Endothelial cell of umbilical vein (primary cell): ENCODE results near the gene TBX4. TPM values are rescaled to one million over a fixed set of nuclear protein-coding genes. Genes with fewer than 3 reads are reported as not detected.

Source experiments
- BruUV-seq: library from RNA; stranded (reverse); fragments of 400-500 nt; replicated peaks from 2 replicates; lab custom pipeline; 2021; lab: Mats Ljungman, UMichigan
- CTCF ChIA-PET: fragments of 300-600, 350-600 bp; sonication (Branson Sonifier 250); formaldehyde crosslinking; loops from one replicate; lab custom pipeline; 2021; ENCODE audit warnings: antibody characterized with exemption, inconsistent platforms; lab: Charles Lee
- POLR2A ChIA-PET: fragments of 300-600, 350-600 bp; sonication (Branson Sonifier 250); formaldehyde crosslinking; loops from one replicate; lab custom pipeline; 2021; ENCODE audit warnings: antibody characterized with exemption, inconsistent platforms; lab: Charles Lee
- DNase-seq: peaks from one replicate; pipeline ENCODE4 v3.0.0-alpha.2; 2011; ENCODE audit warnings: low read depth, low spot score
- FAIRE-seq: peaks from 2 replicates; lab custom pipeline; 2011; peaks lifted over from hg19 to GRCh38; lab: Jason Lieb, UNC
- H2AFZ ChIP-seq: 2 replicates; pipeline ENCODE4 v1.6.0; 2012; ENCODE audit warnings: low read depth, low read length, control low read depth, inconsistent platforms
- H3K27ac ChIP-seq: 2 replicates; pipeline ENCODE4 v1.5.1; 2011; ENCODE audit warnings: low read depth, mild to moderate bottlenecking, control low read depth, low read length, moderate library complexity; ENCODE audit not compliant: insufficient read depth
- H3K27me3 ChIP-seq, 2 experiments: 2 replicates each; pipeline versions ENCODE4 v1.6.0 to v1.6.1; 2011; ENCODE audit warnings: low read length in 2 of 2, mixed read lengths in 1 of 2; ENCODE audit not compliant: control insufficient read depth in 2 of 2, insufficient read depth in 2 of 2
- H3K36me3 ChIP-seq, 2 experiments: 2 replicates in 1 of 2; 3 replicates in 1 of 2; pipeline ENCODE4 v1.5.1; 2011; ENCODE audit warnings: low read length in 2 of 2, mild to moderate bottlenecking in 1 of 2, moderate library complexity in 1 of 2; ENCODE audit not compliant: control insufficient read depth in 2 of 2, insufficient read depth in 2 of 2; ENCODE audit errors: extremely low read depth in 1 of 2
- H3K4me1 ChIP-seq: 3 replicates; pipeline ENCODE4 v1.5.1; 2011; ENCODE audit warnings: mild to moderate bottlenecking, low read length; ENCODE audit not compliant: control insufficient read depth, insufficient read depth; ENCODE audit errors: extremely low read depth
- H3K4me2 ChIP-seq: 2 replicates; pipeline ENCODE4 v1.6.1; 2011; ENCODE audit warnings: low read length, control low read depth, mixed read lengths; ENCODE audit not compliant: insufficient read depth
- H3K4me3 ChIP-seq, 3 experiments: fragments of 200-600 bp in 1 of 3; sonication (generic), shearing (Covaris generic) in 1 of 3; replicated peaks in 1 of 3; 2 replicates each; pipeline ENCODE4 v1.5.1; 2011 to 2016; ENCODE audit warnings: control low read depth in 3 of 3, low read length in 3 of 3, mild to moderate bottlenecking in 2 of 3, inconsistent platforms in 1 of 3, low read depth in 1 of 3, moderate library complexity in 1 of 3; ENCODE audit not compliant: insufficient read depth in 1 of 3
- H3K79me2 ChIP-seq: 2 replicates; pipeline ENCODE4 v1.6.0; 2012; ENCODE audit warnings: low read length, inconsistent platforms; ENCODE audit not compliant: control insufficient read depth, insufficient read depth
- H3K9ac ChIP-seq: replicated peaks from 2 replicates; pipeline ENCODE3; 2011; ENCODE audit warnings: low read length, control low read depth; ENCODE audit not compliant: insufficient read depth; ENCODE audit errors: extremely low read depth
- H3K9me1 ChIP-seq: replicated peaks from 3 replicates; pipeline ENCODE4 v1.6.0; 2011; ENCODE audit warnings: mild to moderate bottlenecking, low read length; ENCODE audit not compliant: control insufficient read depth, insufficient read depth; ENCODE audit errors: extremely low read depth
- H3K9me3 ChIP-seq: replicated peaks from 2 replicates; pipeline ENCODE4 v1.5.1; 2012; ENCODE audit warnings: low read length, inconsistent platforms; ENCODE audit not compliant: control insufficient read depth, insufficient read depth
- H4K20me1 ChIP-seq: replicated peaks from 2 replicates; pipeline ENCODE3; 2011; ENCODE audit warnings: mild to moderate bottlenecking, low read length; ENCODE audit not compliant: control insufficient read depth, insufficient read depth; ENCODE audit errors: extremely low read depth
- CTCF ChIP-seq, 2 donors: IDR thresholded peaks; 1 replicate in 1 of 2; 2 replicates in 1 of 2; pipeline ENCODE4 v1.5.1; 2011; ENCODE audit warnings: low read length in 2 of 2, mild to moderate bottlenecking in 2 of 2, moderate library complexity in 2 of 2, control low read depth in 1 of 2, inconsistent platforms in 1 of 2, low read depth in 1 of 2; ENCODE audit not compliant: insufficient read depth in 1 of 2; ENCODE audit errors: extremely low read depth in 1 of 2
- EZH2 ChIP-seq: IDR thresholded peaks from 2 replicates; pipeline ENCODE4 v1.6.1; 2012; ENCODE audit warnings: borderline replicate concordance, low read depth, mild to moderate bottlenecking, moderate library complexity, low read length, inconsistent platforms; ENCODE audit not compliant: severe bottlenecking
- FOS ChIP-seq: IDR thresholded peaks from 2 replicates; pipeline ENCODE4 v1.6.1; 2011; ENCODE audit warnings: mild to moderate bottlenecking, low read length, moderate library complexity, borderline replicate concordance; ENCODE audit not compliant: insufficient read depth
- GATA2 ChIP-seq: IDR thresholded peaks from 2 replicates; pipeline ENCODE4 v1.7.0; 2011; ENCODE audit warnings: low read depth, mild to moderate bottlenecking, moderate library complexity, mixed read lengths, low read length; ENCODE audit not compliant: insufficient read length, insufficient read depth
- JUN ChIP-seq: IDR thresholded peaks from 2 replicates; pipeline ENCODE4 v1.6.1; 2011; ENCODE audit warnings: borderline replicate concordance, low read depth; ENCODE audit not compliant: insufficient read length, insufficient read depth
- MAX ChIP-seq: IDR thresholded peaks from 2 replicates; pipeline ENCODE4 v1.6.1; 2011; ENCODE audit not compliant: insufficient read depth, insufficient read length
- MYC ChIP-seq: IDR thresholded peaks from one replicate; pipeline ENCODE4 v1.6.1; 2011; ENCODE audit warnings: mild to moderate bottlenecking, low read depth, low read length
- POLR2A ChIP-seq: IDR thresholded peaks from 2 replicates; pipeline ENCODE4 v1.6.1; 2012; ENCODE audit warnings: low read depth, mild to moderate bottlenecking, control low read depth, low read length
- POLR2AphosphoS5 ChIP-seq: IDR thresholded peaks from 2 replicates; pipeline ENCODE4 v1.6.1; 2012; ENCODE audit warnings: low read depth, mild to moderate bottlenecking, control low read depth, low read length, moderate library complexity; ENCODE audit not compliant: insufficient read depth
- dilution Hi-C: fragments of 300-500 bp; cut with MboI; formaldehyde crosslinking; loops from one replicate; pipeline ENCODE4 v1.15.0; 2019; ENCODE audit warnings: low sequenced_read_pairs; ENCODE audit not compliant: extremely low pct_ligation_motif_present
- intact Hi-C: fragments of 100-400 bp; cut with micrococcal nuclease; formaldehyde crosslinking; loops from one replicate; pipeline ENCODE4 v1.10.0; 2022
- polyA plus RNA-seq, 4 experiments: library from polyadenylated mRNA; depleted of rRNA in 3 of 4; stranded (reverse) in 3 of 4; unstranded in 1 of 4; fragments of >200 nt; gene quantifications; 2 replicates each; pipeline versions ENCODE4 v1.2.1 to v1.2.3, GENCODE V29; 2011 to 2012; ENCODE audit warnings: missing spikeins in 1 of 4
- total RNA-seq: library from RNA; stranded (reverse); gene quantifications from 2 replicates; pipeline ENCODE4 v1.2.3, GENCODE V29; 2021

The TBX4 gene
- total and polyA plus RNA-seq, 2 donors (not counting 3 experiments of a cell fraction or from before 2014, with no cell fraction given): not detected

GRCh38 chr17:61444075-61444474, 8.1 kb upstream of the TBX4 start:
- no peak for FAIRE-seq
- POLR2A ChIA-PET: no interaction called here
- dilution Hi-C loops: no loop called here

More at GRCh38 chr17:61444075-61444474, 8.1 kb upstream of the TBX4 start:
- Histone ChIP-seq H3K79me2 (no peaks in the 10 kb centered on the region), H3K9ac (no peak overlapping the region), H3K9me3 (no peaks in the 10 kb centered on the region), H3K4me1 (no peaks in the 10 kb centered on the region), H3K27ac (no peak overlapping the region), H3K36me3 (no peaks in the 10 kb centered on the region), H3K9me1 (no peaks in the 10 kb centered on the region), H4K20me1 (no peaks in the 10 kb centered on the region), H3K4me2 (no peak overlapping the region), H3K27me3 (peaks cover 19 to 27% of the 10 kb centered on the region in 2 experiments), H2AFZ (no peak overlapping the region), H3K4me3 (no peak overlapping the region)
- no TSS peak for BruUV-seq
- intact Hi-C loops: no loop called here
- no peak for TF ChIP-seq POLR2A
- TF ChIP-seq JUN: no peak
- no peak for TF ChIP-seq EZH2
- no peak for TF ChIP-seq FOS
- no peak for TF ChIP-seq GATA2
- no peak for TF ChIP-seq CTCF (IDR thresholded peaks at IDR 0.05; ENCODE audit: extremely low read depth in 1 of 2, insufficient read depth in 1 of 2, low read depth in 1 of 2, low read length in 2 of 2)
- no peak for TF ChIP-seq POLR2AphosphoS5
- TF ChIP-seq MAX: no peak
- no peak for TF ChIP-seq MYC
- CTCF ChIA-PET: no interaction called here
- no peak for DNase-seq
